IMR-90 (cell line): ENCODE measurements around the gene KAT2B. TPM values are rescaled to one million over a fixed set of nuclear protein-coding genes. Genes with fewer than 3 reads are reported as not detected.

Source experiments
- ATAC-seq: fragments of 200-7000 bp; cut with Tn5 transposase; 2 replicates; pipeline ENCODE4 v1.9.1; 2020; ENCODE audit warnings: low read depth, mild to moderate bottlenecking, moderate library complexity
- BruUV-seq: library from RNA; stranded (reverse); fragments of 400-500 nt; replicated peaks from 2 replicates; lab custom pipeline; 2021; lab: Mats Ljungman, UMichigan
- CTCF ChIA-PET: fragments of 300-600 bp; formaldehyde crosslinking; extraction: SDS; loops from one replicate; lab custom pipeline; 2021; ENCODE audit warnings: antibody characterized with exemption; lab: Yijun Ruan, JAX
- POLR2A ChIA-PET: fragments of 300-600 bp; sonication (Branson Sonifier 250); formaldehyde crosslinking; loops from one replicate; lab custom pipeline; 2022; ENCODE audit warnings: antibody characterized with exemption; ENCODE audit not compliant: unreplicated experiment; lab: Charles Lee
- DNase-seq: peaks from one replicate; pipeline ENCODE4 v3.0.0; 2013
- H2AFZ ChIP-seq: replicated peaks from 2 replicates; pipeline ENCODE3; 2013; ENCODE audit warnings: low read length, mild to moderate bottlenecking; ENCODE audit not compliant: poor library complexity
- H2AK5ac ChIP-seq: 2 replicates; pipeline ENCODE4 v1.6.1; 2013; ENCODE audit warnings: low read depth, low read length, inconsistent platforms
- H2AK9ac ChIP-seq: replicated peaks from 2 replicates; pipeline ENCODE3; 2013; ENCODE audit warnings: mild to moderate bottlenecking, low read depth, low read length, moderate library complexity; ENCODE audit not compliant: poor library complexity
- H2BK120ac ChIP-seq: 2 replicates; pipeline ENCODE4 v1.6.1; 2013; ENCODE audit warnings: low read depth, low read length, inconsistent platforms
- H2BK15ac ChIP-seq: 3 replicates; pipeline ENCODE4 v1.6.1; 2013; ENCODE audit warnings: low read depth, low read length, inconsistent platforms
- H2BK20ac ChIP-seq: 2 replicates; pipeline ENCODE4 v1.6.1; 2013; ENCODE audit warnings: low read depth, mild to moderate bottlenecking, inconsistent platforms, low read length, moderate library complexity
- H2BK5ac ChIP-seq: 2 replicates; pipeline ENCODE4 v1.6.1; 2013; ENCODE audit warnings: mild to moderate bottlenecking, low read depth, low read length, inconsistent platforms; ENCODE audit not compliant: poor library complexity, severe bottlenecking
- H3K14ac ChIP-seq: replicated peaks from 2 replicates; pipeline ENCODE4 v1.6.1; 2013; ENCODE audit warnings: low read depth, low read length, inconsistent platforms
- H3K18ac ChIP-seq: 2 replicates; pipeline ENCODE4 v1.6.1; 2013; ENCODE audit warnings: low read depth, low read length, control low read depth
- H3K23ac ChIP-seq: 2 replicates; pipeline ENCODE4 v1.6.1; 2013; ENCODE audit warnings: low read depth, low read length, inconsistent platforms
- H3K27ac ChIP-seq: 2 replicates; pipeline ENCODE4 v1.5.1; 2013; ENCODE audit warnings: mild to moderate bottlenecking, control low read depth, low read length; ENCODE audit not compliant: insufficient read depth
- H3K27me3 ChIP-seq: 2 replicates; pipeline ENCODE4 v1.6.1; 2013; ENCODE audit warnings: low read length; ENCODE audit not compliant: control insufficient read depth, insufficient read depth
- H3K36me3 ChIP-seq: 2 replicates; pipeline ENCODE4 v1.6.1; 2013; ENCODE audit warnings: low read length, mixed read lengths; ENCODE audit not compliant: control insufficient read depth, insufficient read depth
- H3K4ac ChIP-seq: 2 replicates; pipeline ENCODE4 v1.6.1; 2013; ENCODE audit warnings: low read depth, low read length, inconsistent platforms
- H3K4me1 ChIP-seq: 2 replicates; pipeline ENCODE4 v1.6.1; 2013; ENCODE audit warnings: low read length, mixed read lengths; ENCODE audit not compliant: control insufficient read depth, insufficient read depth
- H3K4me2 ChIP-seq: 2 replicates; pipeline ENCODE4 v1.6.1; 2013; ENCODE audit warnings: low read depth, mild to moderate bottlenecking, control low read depth, low read length, moderate library complexity
- H3K4me3 ChIP-seq: 2 replicates; pipeline ENCODE4 v1.5.1; 2013; ENCODE audit warnings: low read depth, mild to moderate bottlenecking, control low read depth, low read length, moderate library complexity; ENCODE audit not compliant: insufficient read depth
- H3K56ac ChIP-seq: 2 replicates; pipeline ENCODE4 v1.6.1; 2013; ENCODE audit warnings: low read length, inconsistent platforms; ENCODE audit not compliant: insufficient read depth; ENCODE audit errors: extremely low read depth
- H3K79me1 ChIP-seq, 2 experiments: 2 replicates each; pipeline ENCODE4 v1.6.1; 2013; ENCODE audit warnings: low read length in 2 of 2, inconsistent platforms in 1 of 2, low read depth in 1 of 2
- H3K9ac ChIP-seq: 2 replicates; pipeline ENCODE4 v1.6.1; 2013; ENCODE audit warnings: low read depth, low read length, control low read depth
- H3K9me1 ChIP-seq: 2 replicates; pipeline ENCODE4 v1.6.1; 2013; ENCODE audit warnings: low read length, inconsistent platforms; ENCODE audit not compliant: insufficient read depth
- H3K9me3 ChIP-seq: 2 replicates; pipeline ENCODE4 v1.6.1; 2013; ENCODE audit warnings: low read length; ENCODE audit not compliant: control insufficient read depth, insufficient read depth
- H4K20me1 ChIP-seq: 2 replicates; pipeline ENCODE4 v1.6.1; 2013; ENCODE audit warnings: low read length, inconsistent platforms; ENCODE audit not compliant: insufficient read depth
- H4K5ac ChIP-seq: 2 replicates; pipeline ENCODE4 v1.6.1; 2013; ENCODE audit warnings: mild to moderate bottlenecking, low read depth, low read length, control low read depth
- H4K8ac ChIP-seq, 2 experiments: 2 replicates each; pipeline ENCODE4 v1.6.1; 2013; ENCODE audit warnings: low read depth in 2 of 2, low read length in 2 of 2, control low read depth in 1 of 2, inconsistent platforms in 1 of 2
- H4K91ac ChIP-seq: 2 replicates; pipeline ENCODE4 v1.6.1; 2013; ENCODE audit warnings: low read depth, low read length, inconsistent platforms; ENCODE audit not compliant: insufficient read depth
- CHD1 ChIP-seq: IDR thresholded peaks from 2 replicates; pipeline ENCODE4 v1.6.1; 2012; ENCODE audit warnings: low read depth, low read length, improper control_type of control experiment
- POLR2A ChIP-seq: IDR thresholded peaks from 2 replicates; pipeline ENCODE4 v1.6.1; 2012; ENCODE audit warnings: mild to moderate bottlenecking, low read depth, low read length
- RFX5 ChIP-seq: IDR thresholded peaks from 2 replicates; pipeline ENCODE4 v1.8.0; 2012; ENCODE audit warnings: low read depth, mild to moderate bottlenecking, low read length, moderate library complexity
- WGBS, 2 experiments: methylation state at CpG; one replicate each; pipeline versions ENCODE4 v1.1.5 to v1.1.7; 2013; ENCODE audit warnings: missing lambda C conversion rate in 2 of 2; ENCODE audit not compliant: insufficient read length in 1 of 2; ENCODE audit errors: extremely low coverage in 2 of 2; 5-methylcytosine and 5-hydroxymethylcytosine counted together
- dilution Hi-C: fragments of 300-500 bp; cut with HindIII; formaldehyde crosslinking; loops from one replicate; pipeline ENCODE4 v1.14.3; 2018; ENCODE audit warnings: low sequenced_read_pairs; ENCODE audit not compliant: unreplicated experiment
- in situ Hi-C: fragments of 300-500 bp; cut with MboI; formaldehyde crosslinking; loops from 3 replicates; pipeline ENCODE4 v1.14.3; 2019; ENCODE audit warnings: low sequenced_read_pairs, inconsistent platforms, mixed read lengths
- intact Hi-C: fragments of 100-400 bp; cut with micrococcal nuclease; formaldehyde crosslinking; loops from 2 replicates; pipeline ENCODE4 v1.10.0; 2022
- polyA plus RNA-seq, 3 experiments: library from polyadenylated mRNA; depleted of rRNA; stranded (reverse); fragments of >200 nt; gene quantifications; 2 replicates each; pipeline ENCODE4 v1.2.3, GENCODE V29; 2012; ENCODE audit warnings: low replicate concordance in 1 of 3
- total RNA-seq: library from RNA; depleted of rRNA; stranded (reverse); fragments of >200 nt; gene quantifications from 2 replicates; pipeline ENCODE4 v1.2.3, GENCODE V29; 2012

Gene KAT2B
- total and polyA plus RNA-seq, 2 of the 4 experiments (the other 2 are of a cell fraction): 2.0 to 2.2 TPM

- Histone ChIP-seq H3K4me2 (no peak overlapping the region), H3K9me3 (no peaks in the 10 kb centered on the region), H2BK15ac (no peak overlapping the region), H2AK5ac (no peak overlapping the region), H4K91ac (no peak overlapping the region), H2BK20ac (no peak overlapping the region), H2BK120ac (no peak overlapping the region), H3K27ac (no peak overlapping the region), H4K5ac (no peak overlapping the region), H3K9me1 (no peaks in the 10 kb centered on the region; the same call in 1 of the 2 replicates), H3K4ac (no peak overlapping the region), H3K79me1 (no peaks in the 10 kb centered on the region), H3K4me1 (no peaks in the 10 kb centered on the region; the same call in 1 of the 2 replicates), H3K56ac (no peak overlapping the region), H2BK5ac (no peak overlapping the region), H3K9ac (no peak overlapping the region), H2AK9ac (no peak overlapping the region), H4K8ac (no peak overlapping the region), H3K14ac (no peak overlapping the region), H3K27me3 (no peaks in the 10 kb centered on the region), H3K36me3 (no peaks in the 10 kb centered on the region), H4K20me1 (no peaks in the 10 kb centered on the region), H3K4me3 (no peak overlapping the region), H3K18ac (no peak overlapping the region), H3K23ac (no peak overlapping the region), H2AFZ (no peak overlapping the region)
- intact Hi-C loops: no loop called here
- 64% methylated on average over 2 of the region's 6 CpGs; no CpG with 5 or more reads in 1 of the 2 experiments for WGBS, 2 experiments
- DNase-seq: no peak
- dilution Hi-C loops: no loop called here
- CTCF ChIA-PET: no interaction called here
- ATAC-seq: no peak
- BruUV-seq: no TSS peak
- TF ChIP-seq POLR2A (no peak), CHD1 (no peak), RFX5 (no peak)
- POLR2A ChIA-PET: no interaction called here
- in situ Hi-C loops: no loop called here
Measured at GRCh38 chr3:20072422-20072821, 32.2 kb downstream of the KAT2B start.
